Duodenal mucosa (tissue), 2 donors: Measurements from ENCODE around the gene CFAP61.
"Not testable (repeated sequence)": the region's sequence is repeated elsewhere in the genome, so short reads cannot be mapped to it uniquely, and the experiment has no call there.

ENCODE experiments used
- H3K27ac ChIP-seq: one replicate; pipeline ENCODE4 v1.7.0; 2013; ENCODE audit warnings: low read depth, low read length
- H3K27me3 ChIP-seq, 2 donors: one replicate each; pipeline ENCODE4 v1.7.0; 2013; ENCODE audit warnings: low read length in 2 of 2, control low read depth in 1 of 2; ENCODE audit not compliant: insufficient read depth in 2 of 2, control insufficient read depth in 1 of 2
- H3K36me3 ChIP-seq, 2 donors: one replicate each; pipeline ENCODE4 v1.7.0; 2013; ENCODE audit warnings: low read length in 2 of 2, control low read depth in 1 of 2; ENCODE audit not compliant: insufficient read depth in 2 of 2, control insufficient read depth in 1 of 2
- H3K4me1 ChIP-seq, 2 donors: one replicate each; pipeline ENCODE4 v1.7.0; 2013; ENCODE audit warnings: low read length in 2 of 2, control low read depth in 1 of 2; ENCODE audit not compliant: insufficient read depth in 2 of 2, control insufficient read depth in 1 of 2
- H3K4me3 ChIP-seq, 2 donors: one replicate each; pipeline ENCODE4 v1.7.0; 2013; ENCODE audit warnings: low read length in 2 of 2, low read depth in 1 of 2
- H3K9ac ChIP-seq, 2 donors: one replicate each; pipeline ENCODE4 v1.7.0; 2013; ENCODE audit warnings: low read length in 2 of 2, low read depth in 1 of 2
- H3K9me3 ChIP-seq, 2 donors: one replicate each; pipeline ENCODE4 v1.7.0; 2013; ENCODE audit warnings: low read length in 2 of 2, control low read depth in 1 of 2; ENCODE audit not compliant: control insufficient read depth in 1 of 2

Gene CFAP61

GRCh38 chr20:20211988-20212518 is 159.7 kb downstream of the CFAP61 start:
- H3K4me1 ChIP-seq, result peaks cover 3 to 15% of the 10 kb centered on the region in 2 donors
- no peak overlapping the region for H3K27ac ChIP-seq
- no peaks in the 10 kb centered on the region for H3K36me3 ChIP-seq
- no peak overlapping the region for H3K4me3 ChIP-seq
- H3K27me3 ChIP-seq, result no peaks in the 10 kb centered on the region
- H3K9ac ChIP-seq, result no peak overlapping the region
- no peaks in the 10 kb centered on the region for H3K9me3 ChIP-seq

DNA sequence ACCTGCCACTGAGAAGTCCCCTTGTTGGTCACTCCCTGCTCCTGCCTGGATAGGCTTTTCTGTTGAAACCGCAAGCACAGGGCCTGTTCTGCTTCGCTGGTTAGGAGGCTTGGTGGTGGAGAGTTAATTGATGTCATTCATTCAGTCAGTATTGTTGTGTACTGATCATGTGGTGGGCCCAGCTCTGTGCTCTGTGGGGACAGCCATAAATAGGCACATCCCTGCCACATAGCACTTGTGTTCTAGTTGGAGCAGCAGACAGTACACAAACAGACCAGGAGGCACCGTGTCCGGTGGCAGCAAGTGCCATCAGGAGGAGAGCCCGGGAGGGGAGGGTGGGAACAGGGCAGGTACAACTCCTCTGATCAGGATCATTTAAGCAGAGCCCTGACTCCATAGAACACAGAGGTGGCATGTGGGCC is 160.4 kb downstream of the CFAP61 start:
- Histone ChIP-seq H3K36me3 (no peaks in the 10 kb centered on the region), H3K9me3 (no peaks in the 10 kb centered on the region), H3K4me1 (peaks cover 3 to 15% of the 10 kb centered on the region in 2 donors), H3K27ac (no peak overlapping the region), H3K4me3 (no peak overlapping the region), H3K27me3 (no peaks in the 10 kb centered on the region), H3K9ac (no peak overlapping the region)

GRCh38 chr20:20213526-20214121 is 161.3 kb downstream of the CFAP61 start:
- H3K4me3 ChIP-seq, result no peak overlapping the region

GRCh38 chr20:20214757-20215275 is 162.5 kb downstream of the CFAP61 start:
- Histone ChIP-seq H3K27ac (no peak overlapping the region), H3K4me1 (peaks cover 3 to 15% of the 10 kb centered on the region in 2 donors), H3K4me3 (no peak overlapping the region)

More at GRCh38 chr20:20213526-20214121, 161.3 kb downstream of the CFAP61 start:
- Histone ChIP-seq H3K27me3 (no peaks in the 10 kb centered on the region), H3K27ac (no peak overlapping the region), H3K36me3 (no peaks in the 10 kb centered on the region), H3K9ac (no peak overlapping the region), H3K4me1 (peaks cover 3 to 15% of the 10 kb centered on the region in 2 donors), H3K9me3 (no peaks in the 10 kb centered on the region)

GRCh38 chr20:20215976-20216727 is 163.8 kb downstream of the CFAP61 start:
- H3K27ac ChIP-seq, result no peak overlapping the region
- H3K4me1 ChIP-seq, result peaks cover 1 to 12% of the 10 kb centered on the region in 2 donors
- no peak overlapping the region for H3K4me3 ChIP-seq
- H3K36me3 ChIP-seq, result no peaks in the 10 kb centered on the region
- H3K9ac ChIP-seq, result no peak overlapping the region
- H3K27me3 ChIP-seq, result no peaks in the 10 kb centered on the region
- no peaks in the 10 kb centered on the region for H3K9me3 ChIP-seq

More at GRCh38 chr20:20214757-20215275, 162.5 kb downstream of the CFAP61 start:
- Histone ChIP-seq H3K9me3 (no peaks in the 10 kb centered on the region), H3K9ac (no peak overlapping the region), H3K36me3 (no peaks in the 10 kb centered on the region), H3K27me3 (no peaks in the 10 kb centered on the region)

DNA sequence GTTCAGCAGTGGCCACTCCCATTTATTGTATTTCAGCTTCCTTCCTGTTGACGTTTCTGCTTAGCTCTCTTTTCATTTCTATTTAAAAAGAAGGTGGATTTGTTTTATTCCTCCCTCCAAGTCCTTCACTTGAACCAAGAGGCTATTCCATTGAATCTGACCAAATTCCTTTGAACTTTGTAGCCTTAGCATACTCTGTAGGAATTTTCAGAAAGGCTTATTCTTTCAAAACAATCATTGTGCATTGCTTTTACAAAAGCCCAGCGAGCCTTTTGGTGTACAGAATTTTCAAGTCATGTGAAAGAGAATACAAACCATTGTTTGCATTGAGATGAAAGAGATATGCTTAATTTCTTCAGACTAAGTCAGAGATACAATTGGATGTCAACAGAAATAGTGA is 164.6 kb downstream of the CFAP61 start:
- Histone ChIP-seq H3K27me3 (peaks cover 0 to 3% of the 10 kb centered on the region in 2 donors), H3K9ac (no peak overlapping the region), H3K9me3 (no peaks in the 10 kb centered on the region), H3K4me3 (no peak overlapping the region), H3K36me3 (no peaks in the 10 kb centered on the region), H3K27ac (no peak overlapping the region), H3K4me1 (peaks cover 0 to 6% of the 10 kb centered on the region in 2 donors)

- H3K27me3 ChIP-seq, result peaks cover 0 to 3% of the 10 kb centered on the region in 2 donors
- no peak overlapping the region for H3K9ac ChIP-seq
- no peak overlapping the region for H3K27ac ChIP-seq
- H3K4me3 ChIP-seq, result no peak overlapping the region
- H3K4me1 ChIP-seq, result peaks cover 0 to 6% of the 10 kb centered on the region in 2 donors
- H3K9me3 ChIP-seq, result no peaks in the 10 kb centered on the region
- H3K36me3 ChIP-seq, result no peaks in the 10 kb centered on the region
Measured at GRCh38 chr20:20217621-20218020, 165.3 kb downstream of the CFAP61 start.

DNA sequence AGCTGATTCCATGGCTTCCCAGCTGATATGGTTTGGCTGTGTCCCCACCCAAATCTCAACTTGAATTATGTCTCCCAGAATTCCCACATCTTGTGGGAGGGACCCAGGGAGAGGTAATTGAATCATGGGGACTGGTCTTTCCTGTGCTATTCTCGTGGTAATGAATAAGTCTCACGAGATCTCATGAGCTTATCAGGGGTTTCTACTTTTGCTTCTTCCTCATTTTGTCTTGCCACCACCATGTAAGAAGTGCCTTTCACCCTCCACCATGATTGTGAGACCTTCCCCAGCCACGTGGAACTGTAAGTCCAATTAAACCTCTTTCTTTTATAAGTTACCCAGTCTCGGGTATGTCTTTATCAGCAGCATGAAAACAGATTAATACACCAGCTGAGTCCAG is 165.8 kb downstream of the CFAP61 start:
- H3K4me3 ChIP-seq, H3K27me3 ChIP-seq, H3K9ac ChIP-seq, H3K4me1 ChIP-seq, H3K9me3 ChIP-seq, H3K27ac ChIP-seq, H3K36me3 ChIP-seq: not testable (repeated sequence)

DNA sequence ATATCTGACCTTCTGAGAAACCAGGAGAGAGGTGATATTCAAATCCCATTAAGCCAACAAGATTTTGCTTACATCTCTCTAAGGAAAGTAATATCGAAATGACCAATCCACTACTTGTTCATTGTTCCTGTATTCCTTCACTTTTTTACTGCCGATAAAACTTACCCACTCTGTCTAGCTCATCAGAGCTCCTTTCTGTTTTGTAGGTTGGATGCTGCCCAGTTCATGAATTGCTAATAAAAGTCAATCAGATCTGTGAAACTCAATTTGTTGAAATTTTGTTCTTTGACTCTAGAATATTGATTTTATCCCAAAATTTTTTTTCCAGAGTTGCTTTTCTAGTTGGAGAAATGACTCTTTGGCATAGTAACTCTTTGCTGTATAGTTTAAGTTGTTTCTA is 166.7 kb downstream of the CFAP61 start:
- Histone ChIP-seq H3K27ac (no peak overlapping the region), H3K4me3 (no peak overlapping the region), H3K9ac (no peak overlapping the region), H3K4me1 (peaks cover 0 to 6% of the 10 kb centered on the region in 2 donors), H3K27me3 (peaks cover 0 to 3% of the 10 kb centered on the region in 2 donors), H3K9me3 (no peaks in the 10 kb centered on the region), H3K36me3 (no peaks in the 10 kb centered on the region)

DNA sequence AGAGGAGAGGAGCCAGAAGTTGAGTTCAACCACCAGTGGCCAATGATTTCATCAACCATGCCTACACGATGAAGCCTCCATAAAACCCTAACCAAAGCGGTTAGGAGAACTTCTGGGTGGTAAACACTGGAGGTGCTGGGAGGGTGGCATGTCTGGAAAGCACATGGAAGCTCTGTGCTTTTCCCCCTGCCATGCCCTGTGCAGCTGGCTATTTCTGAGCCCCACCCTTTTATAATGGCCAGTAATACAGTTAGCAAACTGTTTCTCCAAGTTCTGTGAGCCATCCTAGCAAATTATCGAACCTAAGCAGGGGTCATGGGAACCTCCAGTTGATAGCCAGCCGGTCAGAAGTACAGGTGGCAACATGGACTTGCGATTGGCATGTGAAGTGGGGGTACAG is 167.8 kb downstream of the CFAP61 start:
- Histone ChIP-seq H3K4me1 (peaks cover 0 to 6% of the 10 kb centered on the region in 2 donors), H3K36me3 (no peaks in the 10 kb centered on the region), H3K27ac (no peak overlapping the region), H3K9me3 (no peaks in the 10 kb centered on the region), H3K27me3 (peaks cover 0 to 3% of the 10 kb centered on the region in 2 donors), H3K4me3 (no peak overlapping the region), H3K9ac (no peak overlapping the region)
